ENCODE measurements around the gene RNF112.

The RNF112 gene

GRCh38 chr17:19376811-19377210 is 34.2 kb upstream of the RNF112 start:
- no peak for DNase-seq

DNA sequence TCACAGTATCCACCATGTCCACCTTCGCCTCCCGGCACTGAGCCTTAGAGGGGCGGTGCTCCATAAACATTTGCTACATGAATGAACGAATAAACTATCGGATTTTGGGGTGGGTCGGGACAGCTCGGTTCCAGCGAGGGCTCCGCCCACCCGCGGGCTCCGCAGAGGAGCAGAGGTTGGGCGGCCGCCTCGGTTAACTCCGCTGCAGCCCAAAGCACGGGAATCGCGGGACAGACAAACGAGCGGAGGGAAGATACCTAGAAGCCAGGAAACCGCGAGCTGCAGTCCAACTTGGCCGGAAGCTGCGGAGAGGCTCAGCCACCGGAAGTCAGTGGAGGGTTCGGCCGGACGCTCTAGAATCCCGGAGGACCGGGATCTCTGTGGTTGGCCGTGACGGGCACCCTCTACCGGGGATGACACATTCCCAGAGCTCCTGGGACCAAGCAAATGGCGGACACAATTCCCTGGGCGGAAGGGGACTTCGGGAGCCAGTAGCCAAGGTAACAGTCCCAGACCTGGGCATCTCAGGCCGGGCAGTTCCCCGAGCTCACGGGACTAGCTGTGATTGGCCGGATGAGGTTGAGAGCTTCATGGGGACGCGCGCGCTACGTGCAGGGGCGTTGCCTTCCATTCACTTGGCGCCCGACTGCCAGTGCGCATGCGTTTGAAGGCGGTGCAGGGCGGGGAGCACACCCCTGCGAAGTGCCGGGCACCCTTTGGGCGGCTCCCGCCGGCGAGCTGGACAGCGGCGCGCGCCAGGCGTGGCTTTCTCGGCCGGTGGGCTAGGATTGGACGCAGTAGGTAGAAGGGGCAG is 33.2 kb upstream of the RNF112 start:
- peak; percentile 96 to 97 for DNase-seq

GRCh38 chr17:19378416-19379360 is 32.3 kb upstream of the RNF112 start, which contains the start of gene MAPK7:
TSS of gene MAPK7 (plus strand) at chr17:19378498. CDS start at chr17:19378901, 403 bp downstream.
- DNase-seq = no peak

DNA sequence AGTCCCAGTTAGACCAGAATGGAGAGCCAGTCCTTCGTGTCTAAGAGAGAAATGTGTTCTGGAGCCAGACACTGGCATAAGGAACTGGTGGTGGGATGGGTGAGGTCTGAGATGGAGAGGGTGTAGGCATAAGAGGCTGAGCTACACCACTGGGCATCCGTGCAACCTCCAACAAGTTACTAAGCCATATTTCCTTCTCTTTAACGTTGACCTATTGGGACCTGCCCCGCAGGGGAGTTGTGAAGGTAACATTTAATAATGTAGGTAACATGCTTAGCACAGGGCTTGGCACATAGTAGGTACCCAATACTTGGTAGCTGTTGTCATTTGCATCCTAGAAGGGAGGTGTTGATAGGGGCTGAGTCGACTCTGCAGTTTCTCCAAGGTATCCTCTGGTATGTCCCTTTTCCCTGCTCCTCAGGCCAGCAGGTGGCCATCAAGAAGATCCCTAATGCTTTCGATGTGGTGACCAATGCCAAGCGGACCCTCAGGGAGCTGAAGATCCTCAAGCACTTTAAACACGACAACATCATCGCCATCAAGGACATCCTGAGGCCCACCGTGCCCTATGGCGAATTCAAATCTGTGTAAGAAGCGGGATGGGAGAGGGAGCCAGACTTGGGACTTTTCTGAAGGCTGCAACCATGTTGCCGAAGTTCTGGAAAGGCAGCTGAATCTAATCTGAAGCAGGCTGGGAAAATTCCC is 31.5 kb upstream of the RNF112 start:
- no peak for DNase-seq

DNA sequence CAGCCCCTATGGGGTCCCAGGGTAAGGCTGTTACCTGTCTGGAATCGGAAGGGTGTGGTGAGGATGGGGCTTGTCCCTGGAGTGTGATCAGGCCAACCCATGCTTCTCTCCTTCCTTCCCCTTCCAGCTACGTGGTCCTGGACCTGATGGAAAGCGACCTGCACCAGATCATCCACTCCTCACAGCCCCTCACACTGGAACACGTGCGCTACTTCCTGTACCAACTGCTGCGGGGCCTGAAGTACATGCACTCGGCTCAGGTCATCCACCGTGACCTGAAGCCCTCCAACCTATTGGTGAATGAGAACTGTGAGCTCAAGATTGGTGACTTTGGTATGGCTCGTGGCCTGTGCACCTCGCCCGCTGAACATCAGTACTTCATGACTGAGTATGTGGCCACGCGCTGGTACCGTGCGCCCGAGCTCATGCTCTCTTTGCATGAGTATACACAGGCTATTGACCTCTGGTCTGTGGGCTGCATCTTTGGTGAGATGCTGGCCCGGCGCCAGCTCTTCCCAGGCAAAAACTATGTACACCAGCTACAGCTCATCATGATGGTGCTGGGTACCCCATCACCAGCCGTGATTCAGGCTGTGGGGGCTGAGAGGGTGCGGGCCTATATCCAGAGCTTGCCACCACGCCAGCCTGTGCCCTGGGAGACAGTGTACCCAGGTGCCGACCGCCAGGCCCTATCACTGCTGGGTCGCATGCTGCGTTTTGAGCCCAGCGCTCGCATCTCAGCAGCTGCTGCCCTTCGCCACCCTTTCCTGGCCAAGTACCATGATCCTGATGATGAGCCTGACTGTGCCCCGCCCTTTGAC is 30.3 kb upstream of the RNF112 start:
- no peak for DNase-seq

GRCh38 chr17:19381361-19381740 is 29.7 kb upstream of the RNF112 start:
- no peak for DNase-seq

DNA sequence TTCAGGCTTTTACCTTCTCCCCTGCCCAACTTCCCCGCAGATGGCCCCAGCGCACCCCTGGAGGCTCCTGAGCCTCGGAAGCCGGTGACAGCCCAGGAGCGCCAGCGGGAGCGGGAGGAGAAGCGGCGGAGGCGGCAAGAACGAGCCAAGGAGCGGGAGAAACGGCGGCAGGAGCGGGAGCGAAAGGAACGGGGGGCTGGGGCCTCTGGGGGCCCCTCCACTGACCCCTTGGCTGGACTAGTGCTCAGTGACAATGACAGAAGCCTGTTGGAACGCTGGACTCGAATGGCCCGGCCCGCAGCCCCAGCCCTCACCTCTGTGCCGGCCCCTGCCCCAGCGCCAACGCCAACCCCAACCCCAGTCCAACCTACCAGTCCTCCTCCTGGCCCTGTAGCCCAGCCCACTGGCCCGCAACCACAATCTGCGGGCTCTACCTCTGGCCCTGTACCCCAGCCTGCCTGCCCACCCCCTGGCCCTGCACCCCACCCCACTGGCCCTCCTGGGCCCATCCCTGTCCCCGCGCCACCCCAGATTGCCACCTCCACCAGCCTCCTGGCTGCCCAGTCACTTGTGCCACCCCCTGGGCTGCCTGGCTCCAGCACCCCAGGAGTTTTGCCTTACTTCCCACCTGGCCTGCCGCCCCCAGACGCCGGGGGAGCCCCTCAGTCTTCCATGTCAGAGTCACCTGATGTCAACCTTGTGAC is 29.1 kb upstream of the RNF112 start:
- no peak for DNase-seq

GRCh38 chr17:19382531-19383444 is 28.2 kb upstream of the RNF112 start:
- no peak for DNase-seq

DNA sequence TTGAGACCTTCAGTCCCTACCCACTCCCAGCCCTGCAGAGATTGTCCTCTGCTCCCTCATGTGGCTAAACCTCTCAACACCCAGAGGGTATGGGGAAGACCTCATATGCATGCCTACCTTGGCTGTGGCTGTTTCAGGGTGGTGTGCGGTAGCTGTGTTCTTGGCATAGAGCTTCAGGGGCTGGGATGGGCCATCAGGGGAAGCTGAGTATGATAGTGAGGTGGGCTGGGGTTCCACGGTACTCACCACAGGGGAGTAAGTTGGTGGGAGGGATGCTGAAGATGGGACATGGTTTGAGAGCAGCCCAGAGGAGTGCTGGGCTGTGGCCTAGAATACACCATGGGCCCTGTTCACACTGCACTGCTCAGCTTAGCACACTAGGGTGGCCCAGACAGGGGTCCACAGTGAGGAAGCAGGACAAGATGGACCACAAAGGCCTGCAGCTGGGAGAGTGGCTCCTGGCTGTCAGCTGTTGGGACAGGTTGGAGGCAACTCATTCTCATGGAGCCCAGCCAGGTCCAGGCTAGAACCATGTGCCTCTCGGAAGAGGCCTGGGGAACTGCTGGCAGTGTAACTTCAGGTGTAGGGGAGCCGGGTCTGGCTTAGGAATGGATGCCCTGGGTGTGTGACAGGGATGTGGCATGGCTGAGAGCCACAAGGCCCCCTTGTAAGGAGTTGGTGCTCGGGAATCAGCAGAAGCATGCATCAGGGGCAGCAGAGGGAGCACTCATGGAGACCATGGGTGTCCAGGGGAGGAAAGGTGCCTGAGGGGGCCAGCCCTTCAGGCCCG is 27.2 kb upstream of the RNF112 start:
- no peak for DNase-seq

DNA sequence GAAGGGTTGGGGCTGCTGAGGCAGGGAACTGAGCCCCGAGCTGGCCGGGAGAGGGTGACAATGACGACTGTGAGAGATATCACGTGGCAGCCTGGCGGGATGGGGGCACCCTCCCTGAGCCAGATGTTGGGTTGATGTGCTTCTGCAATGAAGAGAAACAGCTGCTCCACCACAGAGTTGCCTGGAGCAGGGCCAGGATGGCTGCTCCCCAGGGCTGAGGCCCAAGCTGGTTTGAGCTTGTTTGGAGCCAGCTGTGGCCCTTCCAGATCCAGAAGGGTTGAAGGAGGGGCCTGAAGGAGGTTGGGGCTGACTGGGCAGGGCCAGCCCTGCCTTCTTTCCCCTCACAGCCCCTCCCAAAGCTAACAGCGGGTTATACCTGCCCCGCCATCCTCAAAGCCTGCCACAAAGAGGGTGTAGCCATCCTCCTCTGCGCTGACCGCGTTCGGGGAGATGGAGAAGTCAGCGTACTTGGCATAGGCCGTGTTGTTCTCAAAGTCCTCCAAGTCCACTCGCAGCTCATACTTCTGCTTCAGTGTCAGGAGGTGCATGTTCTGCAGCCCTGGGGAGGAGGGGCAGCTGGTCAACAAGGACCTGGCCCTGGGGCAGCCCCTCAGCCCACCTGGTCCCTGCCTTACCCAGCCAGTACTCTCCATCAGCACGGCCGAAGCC is 26.2 kb upstream of the RNF112 start:
- DNase-seq = no peak

DNA sequence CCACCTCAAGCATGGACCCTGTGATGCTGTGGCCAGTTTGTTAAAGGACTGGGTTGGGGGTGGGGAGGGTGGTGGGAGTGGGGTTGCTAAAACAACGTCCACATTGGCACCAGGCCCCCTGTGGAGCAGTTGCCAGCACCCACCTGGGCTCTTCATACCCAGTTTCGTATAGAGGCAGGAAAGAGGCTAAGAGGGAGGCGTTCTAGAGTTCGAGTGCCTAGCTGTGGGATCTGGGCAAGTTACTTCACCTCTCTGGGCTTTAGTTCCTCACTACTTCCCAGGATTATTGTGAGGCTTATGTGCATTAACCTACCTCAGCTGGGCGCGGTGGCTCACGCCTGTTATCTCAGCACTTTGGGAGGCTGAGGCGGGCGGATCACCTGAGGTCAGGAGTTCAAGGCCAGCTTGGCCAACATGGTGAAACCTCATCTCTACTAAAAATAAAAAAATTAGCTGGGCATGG is 25.5 kb upstream of the RNF112 start:
- DNase-seq = no peak

GRCh38 chr17:19386051-19386929 is 24.7 kb upstream of the RNF112 start:
- DNase-seq = no peak

DNA sequence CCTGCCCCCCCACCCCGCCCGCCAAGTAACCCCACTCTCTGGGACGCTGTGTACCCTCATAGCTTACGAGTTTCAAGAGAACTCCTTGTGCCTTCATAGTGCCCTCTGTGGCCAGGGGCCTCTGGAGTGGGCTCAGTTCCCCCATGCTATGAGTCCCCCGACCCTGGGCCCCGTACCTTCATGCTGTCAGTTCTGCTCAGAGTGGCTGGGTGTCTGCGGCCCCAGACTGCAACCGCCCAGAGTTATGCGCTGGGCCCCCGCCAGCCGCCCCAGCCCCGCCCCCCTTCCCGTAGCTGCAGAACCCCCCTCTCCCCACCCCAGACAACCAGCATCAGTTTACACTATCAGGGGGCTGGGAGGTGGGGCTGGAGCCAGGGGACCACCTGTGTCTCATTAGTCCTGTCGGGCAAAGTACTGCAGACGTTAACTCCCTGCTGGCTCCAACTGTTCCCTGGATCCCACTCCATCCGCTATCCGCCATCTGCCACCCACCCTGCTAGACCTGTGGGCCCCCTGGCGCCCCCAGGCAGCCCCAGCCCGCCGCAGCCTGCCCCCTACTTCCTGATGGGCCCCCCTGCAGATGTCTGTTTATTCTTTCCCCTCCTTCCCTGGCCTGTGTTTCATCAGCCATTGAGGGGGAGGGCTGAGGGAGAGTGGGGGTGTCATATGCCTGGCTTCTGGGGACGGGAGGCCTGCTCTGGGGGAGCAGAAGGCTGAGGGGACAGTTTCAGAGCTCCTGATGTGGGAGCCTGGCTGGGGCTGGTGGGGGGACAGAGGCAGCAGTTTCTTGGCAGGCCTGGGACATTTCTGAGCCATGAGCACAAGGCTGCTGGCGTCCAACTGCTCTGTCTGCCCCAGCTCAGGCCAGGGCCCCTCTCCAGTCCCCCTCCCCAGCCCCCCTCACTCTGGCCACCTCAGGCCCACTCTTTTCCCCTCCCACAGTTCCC is 23.8 kb upstream of the RNF112 start, which contains the start of gene MFAP4:
Gene MFAP4, minus strand, starts transcription at position 217 of the 947 bp plus-strand sequence. Its CDS starts 35 bp downstream, at position 182.
- DNase-seq = no peak

GRCh38 chr17:19387921-19388521 is 23.0 kb upstream of the RNF112 start:
- no peak for DNase-seq

- no peak for DNase-seq
Measured at GRCh38 chr17:19388791-19389785, 21.9 kb upstream of the RNF112 start.
